ENCODE results near the gene IFNA5. TPM values are rescaled to one million over a fixed set of nuclear protein-coding genes. Genes with fewer than 3 reads are reported as not detected.

The IFNA5 gene
- total RNA-seq, 2 experiments from 2014 or later: not detected

GRCh38 chr9:21268347-21268657, 36.8 kb downstream of the IFNA5 start:
- H3K27ac Mint-ChIP-seq: no peak overlapping the region
- ChIA-PET CTCF (no interaction called here), POLR2A (no interaction called here)
- H3K4me3 Mint-ChIP-seq: no peak overlapping the region
- H3K9me3 Mint-ChIP-seq: no peaks in the 10 kb centered on the region
- DNase-seq: no peak
- H3K36me3 Mint-ChIP-seq (ENCODE audit: low read depth): no peaks in the 10 kb centered on the region
- peaks cover 44% of the 10 kb centered on the region for H3K27me3 Mint-ChIP-seq
- H3K4me1 Mint-ChIP-seq: no peaks in the 10 kb centered on the region

GRCh38 chr9:21267485-21268346, 37.4 kb downstream of the IFNA5 start:
- DNase-seq: no peak
- no peaks in the 10 kb centered on the region for H3K36me3 Mint-ChIP-seq (ENCODE audit: low read depth)
- H3K4me3 Mint-ChIP-seq: no peak overlapping the region
- ChIA-PET POLR2A (no interaction called here), CTCF (interaction anchor here (0.5 to 1.7 kb wide), 3 partner anchors 15 to 474 kb away, joined by 3 to 6 read pairs (median 3); no protein-coding TSS in a partner anchor)
- no peaks in the 10 kb centered on the region for H3K4me1 Mint-ChIP-seq
- H3K27ac Mint-ChIP-seq: no peak overlapping the region
- H3K9me3 Mint-ChIP-seq: no peaks in the 10 kb centered on the region
- peaks cover 43% of the 10 kb centered on the region for H3K27me3 Mint-ChIP-seq

DNA sequence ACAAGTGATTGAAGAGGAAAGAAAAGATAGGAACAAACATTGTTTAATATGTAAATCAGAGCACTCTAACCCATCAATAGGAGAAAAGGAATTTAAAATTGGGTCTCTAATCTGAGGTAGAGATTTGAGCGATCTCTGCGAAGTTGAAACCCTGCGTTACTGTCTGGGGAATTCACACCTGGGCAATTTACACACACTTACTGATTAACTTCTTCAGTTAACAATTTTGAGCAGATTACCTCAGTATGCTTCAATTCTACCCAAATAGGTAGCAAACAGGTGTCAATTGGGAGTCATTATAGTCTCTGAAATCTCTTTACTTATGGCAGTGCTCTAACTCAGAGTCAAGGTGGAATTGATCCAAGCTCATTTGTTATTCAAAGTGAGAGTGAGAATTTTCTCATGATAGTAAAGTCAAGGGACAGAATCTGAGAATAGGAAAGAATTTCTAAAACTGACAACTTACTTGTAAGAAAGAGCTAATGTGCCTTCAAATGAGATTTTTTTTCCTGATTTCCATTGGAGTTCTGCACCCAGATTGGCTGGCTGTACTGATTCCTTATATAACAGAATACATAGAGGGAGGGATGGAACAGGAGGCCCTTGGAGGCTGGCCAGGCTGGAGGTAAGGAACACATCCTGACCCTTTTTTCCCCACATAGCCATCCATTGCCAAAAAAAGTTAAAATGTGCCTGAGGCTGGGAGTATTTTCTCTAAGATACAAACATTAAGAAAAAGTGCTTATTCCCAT, 38.2 kb downstream of the IFNA5 start:
- Mint-ChIP-seq H3K4me1 (no peaks in the 10 kb centered on the region), H3K27me3 (peaks cover 43% of the 10 kb centered on the region)

GRCh38 chr9:21265421-21266189, 39.5 kb downstream of the IFNA5 start:
- no peaks in the 10 kb centered on the region for H3K36me3 Mint-ChIP-seq (ENCODE audit: low read depth)
- H3K9me3 Mint-ChIP-seq: no peaks in the 10 kb centered on the region
- H3K4me1 Mint-ChIP-seq: no peaks in the 10 kb centered on the region
- H3K4me3 Mint-ChIP-seq: no peak overlapping the region
- ChIA-PET POLR2A (no interaction called here), CTCF (interaction anchor here (1.7 kb wide), 1 partner anchor 13 kb away, joined by 6 read pairs; no protein-coding TSS in a partner anchor)
- H3K27ac Mint-ChIP-seq: no peak overlapping the region
- H3K27me3 Mint-ChIP-seq: peaks cover 40% of the 10 kb centered on the region
- DNase-seq: no peak

More for the DNA sequence above, 38.2 kb downstream of the IFNA5 start:
- CTCF ChIA-PET: interaction anchor here (1.7 kb wide), 1 partner anchor 14 kb away, joined by 6 read pairs; no protein-coding TSS in a partner anchor
- POLR2A ChIA-PET: no interaction called here
- Mint-ChIP-seq H3K4me3 (no peak overlapping the region), H3K27ac (no peak overlapping the region), H3K9me3 (no peaks in the 10 kb centered on the region), H3K36me3 (ENCODE audit: low read depth) (no peaks in the 10 kb centered on the region)
- DNase-seq: no peak

DNA sequence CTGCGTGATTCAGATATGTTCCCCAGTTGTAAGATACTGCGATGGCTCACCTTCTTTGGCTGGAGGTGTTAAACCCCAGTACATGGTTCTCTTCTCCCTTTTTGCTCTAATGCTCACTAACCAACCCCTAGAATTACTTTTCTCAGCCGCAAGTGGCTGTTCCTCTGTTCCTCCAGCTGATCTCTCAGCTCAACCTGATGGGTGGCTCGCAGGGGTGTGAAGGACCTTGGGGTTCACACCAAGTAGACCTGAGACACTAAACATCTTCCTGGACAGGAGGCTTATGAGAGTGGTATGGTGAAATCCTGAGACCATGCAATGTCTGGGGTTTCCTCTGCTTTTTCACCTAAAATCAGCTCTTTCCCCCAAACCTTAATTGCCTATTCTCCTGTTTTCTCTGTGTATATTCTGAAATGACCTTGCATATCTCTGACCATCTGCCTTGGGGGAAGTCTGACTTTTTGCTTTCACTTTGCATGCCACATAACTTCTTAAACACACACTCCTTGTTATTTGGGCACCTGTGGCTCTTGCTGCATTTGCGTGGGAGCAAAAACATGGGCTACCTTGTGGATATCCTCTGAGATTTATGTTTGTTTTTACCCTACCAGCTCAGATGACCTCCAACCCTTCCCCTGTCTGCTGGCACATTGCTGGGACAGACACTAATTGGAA, 49.4 kb downstream of the IFNA5 start:
- H3K4me3 Mint-ChIP-seq: no peak overlapping the region
- POLR2A ChIA-PET: interaction anchor here (0.6 to 0.7 kb wide), 2 partner anchors 249 to 272 kb away, joined by 3 to 7 read pairs; no protein-coding TSS in a partner anchor
- no peak for DNase-seq
- H3K9me3 Mint-ChIP-seq: no peaks in the 10 kb centered on the region
- H3K4me1 Mint-ChIP-seq: peaks cover 5% of the 10 kb centered on the region
- no peak overlapping the region for H3K27ac Mint-ChIP-seq
- CTCF ChIA-PET: no interaction called here
- H3K36me3 Mint-ChIP-seq (ENCODE audit: low read depth): no peaks in the 10 kb centered on the region
- peaks cover 35% of the 10 kb centered on the region for H3K27me3 Mint-ChIP-seq

Other genes with a start within 250 kb of the IFNA5 start
- not detected for gene IFNB1, start 227.4 kb downstream of the IFNA5 start, total RNA-seq
- not detected for gene IFNW1, start 163.5 kb downstream of the IFNA5 start, total RNA-seq
- not detected for gene IFNA21, start 138.7 kb downstream of the IFNA5 start, total RNA-seq
- gene IFNA4, start 117.7 kb downstream of the IFNA5 start, total RNA-seq: not detected
- not detected for gene IFNA7, start 103.1 kb downstream of the IFNA5 start, total RNA-seq
- gene IFNA10, start 98.2 kb downstream of the IFNA5 start, total RNA-seq: not detected
- not detected for gene IFNA16, start 88.0 kb downstream of the IFNA5 start, total RNA-seq
- not detected for gene IFNA17, start 77.1 kb downstream of the IFNA5 start, total RNA-seq
- gene IFNA14, start 65.3 kb downstream of the IFNA5 start, total RNA-seq: not detected
- 10 to 100 TPM; 20.9 to 21.8 TPM for gene KLHL9, start 30.1 kb upstream of the IFNA5 start, total RNA-seq
- gene IFNA6, start 45.6 kb upstream of the IFNA5 start, total RNA-seq: not detected
- gene IFNA13, start 62.7 kb upstream of the IFNA5 start, total RNA-seq: not detected
- not detected for gene IFNA2, start 80.1 kb upstream of the IFNA5 start, total RNA-seq
- gene IFNA8, start 103.8 kb upstream of the IFNA5 start, total RNA-seq: not detected
- gene IFNA1, start 135.1 kb upstream of the IFNA5 start, total RNA-seq: not detected
- not detected for gene IFNE, start 177.0 kb upstream of the IFNA5 start, total RNA-seq

Data from activated CD4-positive, alpha-beta T cell treated with anti-CD3 and anti-CD28 coated beads, Interleukin-2, amount 10 ng/mL, durations not matched to agents 7 days and 5 days (primary cell).